Activated CD4-positive, CD25-positive, alpha-beta regulatory T cell treated with anti-CD3 and anti-CD28 coated beads, Interleukin-2, amount 50 U/mL, for 16 hours (primary cell): ENCODE results near the gene SEMA4D.

Source experiments
- DNase-seq: peaks from one replicate; pipeline ENCODE4 v3.0.0-alpha.2; 2020; ENCODE audit warnings: low read depth, low spot score

The SEMA4D gene

GRCh38 chr9:89529243-89530035, 31.5 kb upstream of the SEMA4D start:
- DNase-seq: no peak

GRCh38 chr9:89528540-89528939, 30.6 kb upstream of the SEMA4D start:
- DNase-seq: no peak

DNA sequence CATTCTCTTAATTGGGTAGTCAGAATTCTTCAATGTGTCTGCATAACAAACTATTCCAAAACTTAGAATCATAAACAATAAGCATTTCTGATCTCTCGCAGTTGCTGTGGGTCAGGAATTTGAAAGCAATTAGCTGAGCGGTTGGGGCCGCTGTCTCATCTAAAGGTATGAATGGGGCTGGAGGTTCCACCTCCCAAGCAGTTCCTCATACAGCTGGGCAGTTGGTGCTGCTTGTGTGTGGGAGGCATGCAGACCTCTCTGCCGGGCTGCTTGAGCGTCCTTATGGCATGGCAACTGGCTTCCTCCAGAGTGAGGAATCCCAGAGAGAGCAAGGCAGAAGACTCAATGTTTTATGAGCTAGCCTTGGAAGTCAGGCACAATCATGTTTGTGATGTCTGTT, 30.2 kb upstream of the SEMA4D start:
- no peak for DNase-seq

- DNase-seq: no peak
These were observed 29.2 kb upstream of the SEMA4D start for GRCh38 chr9:89527084-89527483.

DNA sequence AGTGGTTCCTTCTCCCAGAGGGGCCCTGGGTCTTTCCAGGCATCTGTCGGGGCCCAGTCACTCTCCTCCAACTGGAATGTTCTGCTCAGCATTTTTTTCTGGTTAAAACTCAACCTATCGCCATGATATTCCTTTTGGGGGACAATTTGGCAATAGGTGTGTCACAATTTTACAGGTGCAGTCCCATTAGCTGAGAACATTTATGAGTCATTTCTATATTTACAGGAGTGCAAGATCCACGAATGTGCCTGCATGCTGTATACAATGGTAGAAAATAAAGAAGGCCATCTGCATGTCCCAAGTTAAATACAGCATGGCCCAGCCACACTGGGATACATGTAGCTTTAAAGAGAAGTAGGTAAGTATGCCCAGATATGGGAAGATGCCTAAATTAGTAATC, 28.8 kb upstream of the SEMA4D start:
- DNase-seq: no peak

DNA sequence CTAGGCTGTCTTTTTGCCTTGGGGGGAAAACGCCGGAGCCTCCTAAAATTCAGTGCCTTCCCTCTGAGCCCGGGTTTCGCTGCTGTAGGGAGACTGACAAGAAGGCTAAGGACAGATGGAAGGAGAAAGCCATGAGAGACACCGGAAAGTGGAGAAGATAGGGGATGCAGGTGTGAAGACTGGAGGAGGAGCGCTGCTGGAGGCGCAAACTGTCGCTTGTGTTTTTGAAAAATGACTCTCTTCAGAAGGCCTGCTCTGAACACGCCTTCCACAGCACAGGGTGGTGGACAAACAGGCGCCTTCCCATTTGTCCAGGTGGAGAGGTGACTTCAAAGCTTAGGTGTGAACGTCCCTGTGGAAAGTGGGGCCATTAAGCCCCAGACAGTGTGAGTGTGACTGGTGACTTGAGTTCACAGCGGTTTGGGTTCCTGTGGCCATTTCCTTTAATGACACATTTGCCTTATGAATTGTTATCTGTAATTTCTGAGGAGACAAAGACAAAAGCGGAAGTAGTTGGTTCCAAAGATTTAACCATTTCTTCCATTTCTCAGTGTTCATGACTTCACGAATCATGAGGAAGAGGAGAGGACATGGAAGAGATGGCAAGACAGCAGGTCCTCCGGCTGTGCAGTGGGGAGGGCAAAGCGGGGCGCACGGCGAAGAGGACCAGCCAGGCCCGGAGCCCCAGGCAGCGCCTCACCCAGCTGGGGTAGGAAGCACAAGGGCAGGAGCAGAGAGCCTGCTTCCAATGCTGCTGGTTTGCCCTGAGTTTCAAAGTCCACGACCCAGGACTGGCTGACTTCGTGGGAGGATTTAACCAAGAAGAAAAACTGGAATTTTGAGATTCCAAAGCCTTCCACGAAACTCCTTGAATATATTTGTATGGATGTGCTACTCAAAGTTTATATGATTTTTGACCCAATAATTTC, 27.8 kb upstream of the SEMA4D start:
- no peak for DNase-seq

DNA sequence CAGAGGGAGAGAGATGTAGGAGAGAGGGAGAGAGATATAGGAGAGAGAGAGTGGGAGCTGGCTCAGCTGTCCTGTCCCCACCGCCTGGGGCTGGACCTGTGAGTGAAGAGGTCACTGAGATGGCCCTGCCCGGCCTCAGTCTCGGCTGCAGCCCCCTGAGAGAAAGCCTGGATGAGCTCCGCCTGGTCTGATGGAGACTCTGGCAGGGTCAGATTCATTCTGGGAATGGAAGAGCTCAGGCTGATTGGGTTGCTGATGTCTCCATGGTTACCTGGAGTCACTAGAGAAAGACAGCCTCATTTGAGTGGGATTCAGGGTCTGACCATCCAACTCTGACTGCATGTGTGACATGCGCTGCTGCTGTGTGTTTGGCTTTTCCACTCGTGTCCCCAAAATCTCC, 27.1 kb upstream of the SEMA4D start:
- DNase-seq: no peak

DNA sequence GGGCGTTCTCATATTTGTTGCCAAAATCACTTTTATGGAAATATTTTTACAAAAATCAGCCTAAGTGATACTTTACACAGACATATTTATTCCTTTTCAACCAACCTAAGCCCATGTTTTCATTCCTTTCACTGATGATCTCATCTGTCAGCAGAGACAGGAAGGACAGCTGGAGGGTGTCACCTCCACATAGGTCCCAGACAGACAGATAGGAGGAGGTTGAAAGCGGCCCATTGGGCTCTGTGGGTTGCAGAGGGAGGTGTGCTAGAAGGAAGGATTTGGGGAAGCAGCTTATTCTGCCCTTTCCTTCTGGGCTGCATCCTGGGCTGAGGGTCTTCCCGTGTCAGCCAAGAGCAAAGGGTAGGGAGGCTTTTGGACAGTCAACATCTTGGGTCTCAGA, 26.0 kb upstream of the SEMA4D start:
- no peak for DNase-seq

DNA sequence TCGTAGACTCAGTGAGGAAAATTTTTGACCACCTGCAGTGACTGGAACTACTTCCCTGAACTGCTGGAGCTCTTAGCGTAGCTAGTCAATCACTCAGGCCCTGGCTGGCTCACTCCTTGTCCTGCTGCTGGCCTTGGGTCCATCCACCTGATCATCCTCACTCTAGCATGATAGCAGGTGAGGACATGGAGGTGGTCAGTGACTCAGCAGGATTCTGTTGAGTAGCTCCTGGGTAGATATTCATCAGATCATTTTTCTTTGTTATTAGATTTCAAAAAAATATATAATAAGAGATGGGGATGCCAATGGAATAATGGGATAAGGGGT, 25.0 kb upstream of the SEMA4D start:
- DNase-seq: no peak

- DNase-seq: peak; percentile 62
These were observed 24.5 kb upstream of the SEMA4D start for GRCh38 chr9:89522261-89522958.

GRCh38 chr9:89519366-89519805, 21.5 kb upstream of the SEMA4D start:
- DNase-seq: no peak

DNA sequence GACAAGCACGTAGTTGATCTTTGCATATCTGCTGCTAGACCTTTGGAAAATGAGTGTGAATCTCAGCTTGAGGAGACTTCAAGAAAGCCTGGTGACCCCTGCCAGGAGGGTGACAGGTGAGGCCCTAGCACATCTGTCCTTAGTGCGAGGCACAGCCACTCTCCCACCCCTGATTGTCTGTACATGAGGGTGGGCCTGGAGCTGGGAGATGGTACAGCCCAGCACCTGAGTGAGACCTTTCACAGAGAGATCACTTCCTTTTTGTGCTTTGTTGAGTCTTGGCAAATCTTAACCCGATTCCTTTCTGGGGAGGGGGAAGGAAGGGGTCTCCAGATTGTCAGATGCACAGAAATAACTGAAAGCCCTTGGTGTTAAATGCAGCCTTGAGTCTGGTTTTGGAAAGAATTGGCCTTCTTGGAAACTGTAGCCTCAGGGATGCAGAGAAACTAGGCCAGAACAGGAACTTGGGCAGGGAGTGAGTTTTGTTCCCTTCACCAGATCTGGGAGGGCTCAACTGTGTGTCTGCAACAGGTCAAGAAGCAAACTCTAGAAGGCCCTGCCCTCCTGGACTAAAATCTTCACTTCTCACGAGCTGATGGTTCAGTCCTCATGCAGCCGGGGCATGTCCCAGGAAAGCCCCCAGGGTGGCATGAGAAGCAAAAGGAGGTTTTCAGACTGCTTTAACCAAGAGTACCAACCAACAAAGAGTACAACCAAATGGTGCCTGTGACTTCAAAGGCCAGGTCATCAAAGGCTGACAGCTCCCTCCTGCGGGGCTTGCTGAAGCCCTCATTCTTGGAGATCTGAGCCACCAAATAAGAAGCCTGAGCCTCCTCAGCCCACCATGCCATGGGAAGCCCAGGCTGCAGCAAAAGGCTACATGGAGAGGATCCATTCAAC, 20.8 kb upstream of the SEMA4D start:
- DNase-seq: no peak

DNA sequence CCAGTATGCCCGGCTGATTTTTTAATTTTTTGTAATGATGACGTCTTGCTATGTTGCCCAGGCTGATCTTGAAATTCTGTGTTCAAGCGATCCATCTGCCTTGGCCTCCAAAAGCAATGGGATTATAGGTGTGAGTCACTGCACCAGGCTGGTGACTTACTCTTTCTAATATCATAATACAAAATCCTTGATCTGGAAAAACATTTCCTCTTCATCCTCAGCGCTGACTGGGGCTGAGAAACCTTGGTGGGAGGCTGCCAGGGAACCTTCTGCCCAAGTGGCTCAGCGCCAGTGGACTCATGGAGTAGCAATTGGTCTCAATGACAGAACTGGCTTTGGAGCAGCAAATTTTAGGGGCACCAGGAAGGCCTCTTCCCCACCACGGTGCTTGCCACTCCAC, 17.5 kb upstream of the SEMA4D start:
- no peak for DNase-seq

- DNase-seq: no peak
These were observed 17.0 kb upstream of the SEMA4D start for GRCh38 chr9:89514956-89515355.

DNA sequence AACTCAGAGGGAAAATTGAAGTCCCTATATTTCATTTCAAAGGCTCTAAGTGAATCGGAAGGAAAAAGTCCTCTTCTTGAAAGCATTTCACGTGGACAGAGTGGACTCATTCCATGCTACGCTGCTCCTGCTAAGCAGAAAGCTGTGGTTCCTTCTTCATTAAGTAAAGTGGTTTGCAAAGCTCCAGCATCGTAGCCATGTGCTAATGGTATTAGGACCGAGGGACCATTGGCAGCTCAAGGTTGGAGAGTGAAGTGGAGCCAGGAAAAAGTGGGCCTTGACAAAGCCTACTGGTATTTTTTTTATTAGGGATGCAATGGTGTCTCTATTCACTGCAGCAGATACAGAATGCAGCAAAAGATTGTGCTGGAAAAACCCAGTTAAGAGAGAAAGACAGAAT, 16.4 kb upstream of the SEMA4D start:
- DNase-seq: no peak

DNA sequence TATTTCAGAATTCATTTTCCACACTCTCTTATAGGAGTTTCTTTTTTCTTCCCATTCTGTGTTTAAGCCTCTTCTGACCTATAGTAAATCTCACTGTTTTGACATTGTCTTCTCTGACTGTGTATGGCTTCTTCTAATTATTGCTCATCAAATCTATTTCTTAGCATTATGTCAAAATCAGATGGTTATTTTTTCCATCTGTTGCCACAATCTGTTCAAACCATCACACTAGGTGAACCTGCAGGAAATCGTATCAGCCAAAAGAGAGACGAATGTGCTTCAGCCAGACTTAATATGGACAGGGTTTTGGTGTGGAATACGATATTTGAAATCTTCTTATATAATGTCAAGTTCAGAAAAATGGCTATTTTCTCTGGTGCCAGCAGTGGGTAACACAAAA, 15.9 kb upstream of the SEMA4D start:
- DNase-seq: no peak

- DNase-seq: no peak
These were observed 14.5 kb upstream of the SEMA4D start for GRCh38 chr9:89512382-89512781.

DNA sequence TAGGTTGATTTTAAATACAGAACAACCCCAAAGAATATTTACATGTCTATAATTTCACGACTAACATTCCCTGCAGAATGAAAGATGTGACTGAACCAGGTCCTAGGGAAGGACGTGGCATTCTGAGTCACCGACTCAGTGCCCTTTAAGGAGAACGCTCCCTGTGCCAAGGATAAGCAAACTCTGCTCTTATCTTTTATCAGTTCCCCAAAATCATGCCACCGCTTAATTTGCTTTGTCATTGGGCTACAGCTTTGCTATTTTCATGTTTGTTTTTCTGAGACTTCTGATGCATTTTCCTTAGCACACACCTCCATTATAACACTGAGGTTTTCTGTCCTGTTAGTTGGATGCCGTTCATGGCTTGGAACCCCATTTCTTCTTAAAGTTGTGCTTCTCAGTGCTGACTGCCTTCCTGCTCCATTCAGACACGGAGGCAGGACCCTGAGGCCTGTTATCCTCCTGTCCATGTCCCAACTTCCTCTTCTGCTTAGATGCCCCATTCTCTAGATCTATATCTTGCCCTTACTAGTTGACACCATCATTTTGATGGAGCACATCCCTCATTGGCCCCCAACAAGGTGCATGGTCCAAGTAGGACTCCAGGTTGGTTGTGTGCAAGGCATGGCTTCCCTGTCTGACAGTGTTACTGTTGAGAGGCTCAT, 11.2 kb upstream of the SEMA4D start:
- DNase-seq: no peak

- no peak for DNase-seq
These were observed 8.0 kb upstream of the SEMA4D start for GRCh38 chr9:89505911-89506310.

DNA sequence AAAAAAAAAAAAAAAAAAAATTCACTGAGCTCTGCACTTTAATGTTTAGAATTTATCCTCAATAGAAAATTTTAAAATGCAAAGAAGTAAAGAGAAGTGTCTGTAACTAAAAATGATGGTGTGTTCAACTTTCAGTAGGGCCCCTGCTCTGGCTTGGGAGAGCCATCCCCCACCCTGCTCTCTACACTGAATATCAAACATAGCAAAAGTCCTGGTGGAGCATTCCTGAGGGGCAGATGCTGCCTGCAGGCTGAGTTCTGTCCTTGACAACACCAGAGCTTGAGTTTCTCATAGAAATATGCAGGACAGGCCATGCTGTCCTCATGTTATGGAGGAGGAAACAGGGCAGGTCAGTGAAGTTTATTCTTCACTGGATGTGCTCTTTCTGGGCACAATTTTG, 7.1 kb upstream of the SEMA4D start:
- DNase-seq: no peak

DNA sequence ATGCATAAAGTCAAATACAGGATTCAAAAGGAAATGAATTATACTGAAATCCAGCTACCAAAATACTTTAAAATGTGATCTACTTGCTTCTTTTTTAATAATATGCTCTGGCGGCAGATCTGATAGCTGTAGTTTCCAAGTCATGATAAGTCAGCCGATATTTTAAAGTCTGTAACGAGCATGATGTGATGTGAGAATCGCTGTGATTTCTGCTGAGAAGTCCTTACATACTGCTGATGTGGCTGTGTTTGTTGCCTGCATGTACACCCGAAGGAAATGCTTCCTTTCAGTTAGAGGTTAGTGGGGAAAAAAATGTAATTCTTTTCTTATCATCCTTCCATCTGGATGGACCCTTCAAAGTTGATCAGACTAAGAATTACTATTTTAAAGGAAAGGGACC, 4.8 kb upstream of the SEMA4D start:
- DNase-seq: no peak
